ENCODE measurements around the gene ATP1A4. TPM values are rescaled to one million over a fixed set of nuclear protein-coding genes. Genes with fewer than 3 reads are reported as not detected.

Gene ATP1A4
- polyA plus RNA-seq, 3 donors = 1.00 to 16.0 TPM; not detected in 1

- H3K4me3 Mint-ChIP-seq = no peak overlapping the region
- H3K4me1 Mint-ChIP-seq = no peaks in the 10 kb centered on the region
- H3K9me3 Mint-ChIP-seq = no peaks in the 10 kb centered on the region
- Histone ChIP-seq H3K4me1 (ENCODE audit: control insufficient read depth in 1 of 2, insufficient read depth in 2 of 2, low read length in 2 of 2) (no peaks in the 10 kb centered on the region), H3K79me2 (ENCODE audit: insufficient read depth, low read length) (no peaks in the 10 kb centered on the region), H3K36me3 (replicated peaks in 1 of 2; ENCODE audit: control insufficient read depth in 1 of 2, insufficient read depth in 2 of 2, low read length in 2 of 2) (peaks cover 98 to 100% of the 10 kb centered on the region in 2 donors), H3K4me3 (replicated peaks in 1 of 3; ENCODE audit: low read depth in 2 of 3, low read length in 3 of 3) (no peak overlapping the region), H4K20me1 (ENCODE audit: insufficient read depth, low read length) (peaks cover 6% of the 10 kb centered on the region), H3K27ac (ENCODE audit: low read depth in 1 of 2, low read length in 2 of 2) (no peak overlapping the region), H3K27me3 (ENCODE audit: control insufficient read depth in 2 of 2, insufficient read depth in 2 of 2, low read length in 2 of 2) (no peaks in the 10 kb centered on the region), H2AFZ (ENCODE audit: insufficient read depth, low read depth, low read length, poor library complexity, severe bottlenecking) (no peak overlapping the region), H3K4me2 (replicated peaks; ENCODE audit: extremely low read depth, low read length, poor library complexity, severe bottlenecking) (no peak overlapping the region), H3K9me3 (replicated peaks in 1 of 2; ENCODE audit: control insufficient read depth in 1 of 2, insufficient read depth in 1 of 2, low read length in 2 of 2) (no peaks in the 10 kb centered on the region), H3K9ac (ENCODE audit: insufficient read depth, low read length, poor library complexity, severe bottlenecking) (no peak overlapping the region)
- no peaks in the 10 kb centered on the region for H3K27me3 Mint-ChIP-seq (ENCODE audit: low read depth in 3 of 3)
- H3K36me3 Mint-ChIP-seq = peaks cover 58 to 91% of the 10 kb centered on the region in 2 donors
- no peak for DNase-seq
- 100% methylated on average over 2 of the region's 2 CpGs for WGBS (ENCODE audit: insufficient coverage)
- no peak overlapping the region for H3K27ac Mint-ChIP-seq
- intact Hi-C loops (cut with micrococcal nuclease) = no loop called here
- TF ChIP-seq CTCF (IDR thresholded peaks at IDR 0.05) = no peak
These were observed 68.9 kb downstream of the ATP1A4 start for GRCh38 chr1:160220301-160220700.

- Histone ChIP-seq H2AFZ (ENCODE audit: insufficient read depth, low read depth, low read length, poor library complexity, severe bottlenecking) (no peak overlapping the region), H3K4me3 (replicated peaks in 1 of 3; ENCODE audit: low read depth in 2 of 3, low read length in 3 of 3) (no peak overlapping the region), H3K27ac (ENCODE audit: low read depth in 1 of 2, low read length in 2 of 2) (no peak overlapping the region), H3K27me3 (ENCODE audit: control insufficient read depth in 2 of 2, insufficient read depth in 2 of 2, low read length in 2 of 2) (no peaks in the 10 kb centered on the region), H3K9ac (ENCODE audit: insufficient read depth, low read length, poor library complexity, severe bottlenecking) (no peak overlapping the region), H3K36me3 (replicated peaks in 1 of 2; ENCODE audit: control insufficient read depth in 1 of 2, insufficient read depth in 2 of 2, low read length in 2 of 2) (peaks cover 98 to 100% of the 10 kb centered on the region in 2 donors), H3K4me1 (ENCODE audit: control insufficient read depth in 1 of 2, insufficient read depth in 2 of 2, low read length in 2 of 2) (no peaks in the 10 kb centered on the region), H3K4me2 (replicated peaks; ENCODE audit: extremely low read depth, low read length, poor library complexity, severe bottlenecking) (no peak overlapping the region), H4K20me1 (ENCODE audit: insufficient read depth, low read length) (peaks cover 6% of the 10 kb centered on the region), H3K79me2 (ENCODE audit: insufficient read depth, low read length) (no peaks in the 10 kb centered on the region), H3K9me3 (replicated peaks in 1 of 2; ENCODE audit: control insufficient read depth in 1 of 2, insufficient read depth in 1 of 2, low read length in 2 of 2) (no peaks in the 10 kb centered on the region)
- no peak for TF ChIP-seq CTCF (IDR thresholded peaks at IDR 0.05)
- intact Hi-C loops (cut with micrococcal nuclease) = no loop called here
- DNase-seq = no peak
- Mint-ChIP-seq H3K27me3 (ENCODE audit: low read depth in 3 of 3) (no peaks in the 10 kb centered on the region), H3K27ac (no peak overlapping the region), H3K4me1 (no peaks in the 10 kb centered on the region), H3K4me3 (no peak overlapping the region), H3K9me3 (no peaks in the 10 kb centered on the region), H3K36me3 (peaks cover 50 to 86% of the 10 kb centered on the region in 2 donors)
These were observed 69.7 kb downstream of the ATP1A4 start for GRCh38 chr1:160221089-160221488.
